B cell (primary cell): ENCODE measurements around the gene MGST1.

Source experiments
- CTCF ChIP-seq: fragments of 200-600 bp; IDR thresholded peaks from one replicate; pipeline ENCODE4 v1.8.0; 2022; ENCODE audit warnings: antibody characterized with exemption, mild to moderate bottlenecking
- EZH2 ChIP-seq: IDR thresholded peaks from 2 replicates; pipeline ENCODE4 v1.6.1; 2012; ENCODE audit warnings: borderline replicate concordance, low read depth, mild to moderate bottlenecking, moderate library complexity, low read length; ENCODE audit not compliant: insufficient read depth, poor library complexity, severe bottlenecking

- TF ChIP-seq CTCF (no peak), EZH2 (no peak)
Measured at GRCh38 chr12:16327963-16328362, 19.5 kb upstream of the MGST1 start.
